ENCODE results near the gene DNAJB2.
"Not testable (repeated sequence)": the region's sequence is repeated elsewhere in the genome, so short reads cannot be mapped to it uniquely, and the experiment has no call there.

DNAJB2 gene

GRCh38 chr2:219252900-219253752 lies 26.0 kb upstream of the DNAJB2 start, which contains the start of gene TUBA4B:
TSS of gene TUBA4B (plus strand) at chr2:219253243. CDS start at chr2:219253408, 165 bp downstream.
- H3K27ac ChIP-seq: peak within 1 kb of the TSS; percentile 18 to 88 (median 77); a peak in 21 of 22 replicates
- H3K9me3 ChIP-seq (replicated peaks in 1 of 11): no peaks in the 10 kb centered on the region
- no peak for TF ChIP-seq Cebpa-rat (IDR thresholded peaks at IDR 0.05)
- H4K20me1 ChIP-seq: peaks cover 0 to 33% (median 0%) of the 10 kb centered on the region in 11 experiments; a peak in 3 of 22 replicates
- peaks cover 0 to 20% (median 14%) of the 10 kb centered on the region in 11 experiments; a peak in 10 of 22 replicates for H3K27me3 ChIP-seq
- peak within 1 kb of the TSS; percentile 59 to 78 (median 66) for H3K4me3 ChIP-seq
- peak within 1 kb of the TSS; percentile 91 to 100 (median 99) for H3K4me2 ChIP-seq
- H3K36me3 ChIP-seq: peaks cover 0 to 21% (median 9%) of the 10 kb centered on the region in 11 experiments; a peak in 9 of 22 replicates
- peak within 1 kb of the TSS; percentile 66 to 81 (median 78) for H3K9ac ChIP-seq
- H3K4me1 ChIP-seq: peaks cover 63 to 78% (median 75%) of the 10 kb centered on the region in 10 experiments

GRCh38 chr2:219253753-219254589 lies 25.2 kb upstream of the DNAJB2 start, which contains the start of gene TUBA4A:
TSS of gene TUBA4A (minus strand) at chr2:219253918. CDS start at chr2:219253858, 60 bp downstream.
- peak within 1 kb of the TSS; percentile 59 to 78 (median 66) for H3K4me3 ChIP-seq
- no peaks in the 10 kb centered on the region for H3K9me3 ChIP-seq (replicated peaks in 1 of 11)
- peak within 1 kb of the TSS; percentile 91 to 100 (median 99) for H3K4me2 ChIP-seq
- peak within 1 kb of the TSS; percentile 66 to 81 (median 78) for H3K9ac ChIP-seq
- peak within 1 kb of the TSS; percentile 18 to 88 (median 77); a peak in 21 of 22 replicates for H3K27ac ChIP-seq
- peaks cover 0 to 20% (median 14%) of the 10 kb centered on the region in 11 experiments; a peak in 10 of 22 replicates for H3K27me3 ChIP-seq
- TF ChIP-seq Cebpa-rat (IDR thresholded peaks at IDR 0.05): no peak
- peaks cover 54 to 69% (median 67%) of the 10 kb centered on the region in 10 experiments for H3K4me1 ChIP-seq
- H3K36me3 ChIP-seq: peaks cover 0 to 17% (median 6%) of the 10 kb centered on the region in 11 experiments; a peak in 8 of 22 replicates
- peaks cover 0 to 28% (median 0%) of the 10 kb centered on the region in 11 experiments; a peak in 3 of 22 replicates for H4K20me1 ChIP-seq

- Histone ChIP-seq H3K36me3 (peaks cover 0 to 17% (median 6%) of the 10 kb centered on the region in 11 experiments; a peak in 8 of 22 replicates), H3K9me3 (replicated peaks in 1 of 11) (no peaks in the 10 kb centered on the region), H3K4me2 (peak overlapping the region; percentile 91 to 100 (median 99)), H4K20me1 (peaks cover 0 to 24% (median 0%) of the 10 kb centered on the region in 11 experiments; a peak in 3 of 22 replicates), H3K27ac (peak overlapping the region; percentile 18 to 88 (median 77); a peak in 21 of 22 replicates), H3K4me3 (peak overlapping the region; percentile 59 to 78 (median 66)), H3K27me3 (peaks cover 0 to 20% (median 14%) of the 10 kb centered on the region in 11 experiments; a peak in 10 of 22 replicates), H3K9ac (peak overlapping the region; percentile 66 to 81 (median 78)), H3K4me1 (peaks cover 47 to 62% (median 59%) of the 10 kb centered on the region in 10 experiments)
- TF ChIP-seq Cebpa-rat (IDR thresholded peaks at IDR 0.05): peak in 10 of 11 experiments; percentile 27 to 90 (median 72); a peak in 17 of 22 replicates
Observed at GRCh38 chr2:219254590-219255201, 24.5 kb upstream of the DNAJB2 start.

GRCh38 chr2:219258942-219259341 lies 20.2 kb upstream of the DNAJB2 start:
- H3K4me1 ChIP-seq: peaks cover 18 to 37% (median 31%) of the 10 kb centered on the region in 10 experiments
- H3K4me3 ChIP-seq; H3K27me3 ChIP-seq; H3K27ac ChIP-seq; H3K36me3 ChIP-seq; H3K9me3 ChIP-seq (replicated peaks in 1 of 11); H4K20me1 ChIP-seq; H3K4me2 ChIP-seq; H3K9ac ChIP-seq: not testable (repeated sequence)

- no peak for TF ChIP-seq Cebpa-rat (IDR thresholded peaks at IDR 0.05)
- Histone ChIP-seq H3K27me3 (no peaks in the 10 kb centered on the region), H3K9ac (no peak overlapping the region; a peak in 1 of 22 replicates), H3K36me3 (no peaks in the 10 kb centered on the region), H3K9me3 (replicated peaks in 1 of 11) (no peaks in the 10 kb centered on the region), H3K4me1 (peaks cover 7 to 18% (median 14%) of the 10 kb centered on the region in 10 experiments), H3K4me2 (peak overlapping the region; percentile 18 to 77 (median 67); a peak in 21 of 22 replicates), H3K4me3 (no peak overlapping the region), H4K20me1 (no peaks in the 10 kb centered on the region), H3K27ac (no peak overlapping the region)
Observed at GRCh38 chr2:219261024-219261855, 17.9 kb upstream of the DNAJB2 start.

GRCh38 chr2:219266232-219266631 lies 12.9 kb upstream of the DNAJB2 start:
- no peak overlapping the region for H3K9ac ChIP-seq
- H3K4me2 ChIP-seq: 0 out of 22 replicates have a peak overlapping the region, but pooled peaks of 1 of the 11 experiments have one; percentile 5
- H3K9me3 ChIP-seq (replicated peaks in 1 of 11): no peaks in the 10 kb centered on the region
- peaks cover 2 to 14% (median 9%) of the 10 kb centered on the region in 10 experiments for H3K4me1 ChIP-seq
- H4K20me1 ChIP-seq: no peaks in the 10 kb centered on the region; a peak in 1 of 22 replicates
- H3K27ac ChIP-seq: no peak overlapping the region
- H3K36me3 ChIP-seq: no peaks in the 10 kb centered on the region
- no peak overlapping the region for H3K4me3 ChIP-seq
- TF ChIP-seq Cebpa-rat (IDR thresholded peaks at IDR 0.05): no peak
- H3K27me3 ChIP-seq: no peaks in the 10 kb centered on the region

- Histone ChIP-seq H3K4me3 (no peak overlapping the region), H3K27me3 (no peaks in the 10 kb centered on the region), H3K4me2 (peak overlapping the region in 1 of 11 experiments; percentile 5; a peak in 1 of 22 replicates), H3K9ac (no peak overlapping the region), H4K20me1 (no peaks in the 10 kb centered on the region; a peak in 1 of 22 replicates), H3K4me1 (peaks cover 0 to 8% (median 2%) of the 10 kb centered on the region in 10 experiments; a peak in 8 of 20 replicates), H3K9me3 (replicated peaks in 1 of 11) (no peaks in the 10 kb centered on the region), H3K27ac (no peak overlapping the region), H3K36me3 (no peaks in the 10 kb centered on the region)
- no peak for TF ChIP-seq Cebpa-rat (IDR thresholded peaks at IDR 0.05)
Observed at GRCh38 chr2:219266886-219267285, 12.3 kb upstream of the DNAJB2 start.

All from BLaER1 treated with 17β-estradiol and CSF1 and Interleukin-3, amounts not matched to agents 10 nM and 100 nM (cell line).